ENCODE data around the gene KBTBD13. TPM values are rescaled to one million over a fixed set of nuclear protein-coding genes. Genes with fewer than 3 reads are reported as not detected.
A peak's percentile ranks its signal among the peaks of the same experiment; 100 is the strongest.

The KBTBD13 gene
- total RNA-seq, 1 donor from 2014 or later = not detected

- peak in 1 of 2 donors; percentile 84 for DNase-seq (ENCODE audit: extremely low spot score in 2 of 2)
Measured at GRCh38 chr15:65055201-65055870, 21.2 kb upstream of the KBTBD13 start.

GRCh38 chr15:65056106-65056505 lies 20.4 kb upstream of the KBTBD13 start:
- H3K4me3 ChIP-seq = no peak overlapping the region
- intact Hi-C loops (cut with DNase I) = no loop called here
- no peaks in the 10 kb centered on the region for H3K27me3 ChIP-seq
- H3K27ac ChIP-seq = peak overlapping the region; percentile 55
- H3K4me1 ChIP-seq = peaks cover 34% of the 10 kb centered on the region
- peaks cover 0 to 13% of the 10 kb centered on the region in 2 donors for H3K36me3 ChIP-seq
- DNase-seq (ENCODE audit: extremely low spot score in 2 of 2) = no peak
- no peaks in the 10 kb centered on the region for H3K9me3 ChIP-seq
- TF ChIP-seq POLR2AphosphoS5 (IDR thresholded peaks at IDR 0.05; ENCODE audit: insufficient read depth in 1 of 2, low read depth in 1 of 2) (no peak), POLR2A (IDR thresholded peaks at IDR 0.05) (no peak), CTCF (IDR thresholded peaks at IDR 0.05) (no peak)

More at GRCh38 chr15:65055201-65055870, 21.2 kb upstream of the KBTBD13 start:
- Histone ChIP-seq H3K27ac (peak overlapping the region; percentile 55), H3K4me3 (no peak overlapping the region), H3K36me3 (peaks cover 0 to 13% of the 10 kb centered on the region in 2 donors), H3K27me3 (no peaks in the 10 kb centered on the region), H3K4me1 (peaks cover 32% of the 10 kb centered on the region), H3K9me3 (no peaks in the 10 kb centered on the region)
- intact Hi-C loops (cut with DNase I) = no loop called here
- TF ChIP-seq CTCF (IDR thresholded peaks at IDR 0.05) (no peak), POLR2AphosphoS5 (IDR thresholded peaks at IDR 0.05; ENCODE audit: insufficient read depth in 1 of 2, low read depth in 1 of 2) (peak in 1 of 2 donors; percentile 17)

DNA sequence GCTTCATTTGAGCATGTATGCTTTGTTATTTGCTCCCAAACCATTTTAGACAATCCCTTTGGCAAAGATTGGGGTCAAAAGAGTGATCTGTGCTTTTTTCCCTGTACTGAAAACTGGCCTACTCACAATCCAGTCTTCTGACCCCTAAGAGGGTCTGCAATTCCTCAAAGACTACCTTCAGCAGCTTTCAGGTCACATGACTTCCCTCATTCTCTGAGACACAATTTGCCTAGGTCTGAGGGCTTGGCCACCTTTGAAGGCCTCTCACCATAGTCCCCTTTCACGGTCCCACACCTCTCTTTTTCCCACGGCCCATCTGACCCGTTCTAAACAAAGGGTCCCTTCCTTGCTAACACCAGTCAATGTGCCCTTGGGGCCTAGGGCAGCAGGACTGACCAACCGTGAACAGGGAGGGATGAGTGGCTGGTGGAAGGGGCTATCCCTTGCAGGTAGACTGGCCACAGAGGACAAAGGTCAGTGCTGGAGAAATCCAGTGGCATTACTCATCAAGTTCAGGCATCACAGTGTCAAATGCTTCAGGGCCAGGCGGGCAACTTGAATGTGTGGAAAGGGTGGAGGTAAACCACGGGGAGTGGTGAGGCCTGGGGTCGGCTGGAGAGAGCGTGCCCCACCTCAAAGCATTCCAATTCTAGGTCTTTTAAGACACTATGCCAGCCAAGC lies 19.5 kb upstream of the KBTBD13 start:
- intact Hi-C loops (cut with DNase I) = no loop called here

DNA sequence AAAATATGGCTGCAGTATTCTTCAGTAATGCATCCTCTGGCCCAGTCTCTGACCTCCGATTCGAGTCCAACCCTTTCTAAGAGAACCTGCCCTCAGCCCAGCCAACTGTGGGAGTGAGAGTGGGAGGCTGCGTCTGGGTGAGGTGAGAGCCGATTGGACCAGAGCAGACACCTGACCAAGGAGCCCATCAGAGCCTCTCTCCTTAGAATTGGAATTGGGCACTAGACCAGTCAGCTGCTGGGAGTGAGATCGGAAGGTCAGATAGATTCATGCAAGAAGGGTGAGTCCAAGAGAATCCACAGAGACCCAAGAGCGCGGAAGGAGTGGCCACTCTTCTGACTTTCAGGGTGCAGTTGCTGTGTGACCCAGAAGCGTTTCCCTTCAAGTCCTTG lies 19.0 kb upstream of the KBTBD13 start:
- DNase-seq (ENCODE audit: extremely low spot score in 2 of 2) = peak in 1 of 2 donors; percentile 84
- H3K36me3 ChIP-seq = peaks cover 0 to 13% of the 10 kb centered on the region in 2 donors

More for the DNA sequence above, 19.5 kb upstream of the KBTBD13 start:
- no peaks in the 10 kb centered on the region for H3K27me3 ChIP-seq
- TF ChIP-seq POLR2A (IDR thresholded peaks at IDR 0.05) (no peak), POLR2AphosphoS5 (IDR thresholded peaks at IDR 0.05; ENCODE audit: insufficient read depth in 1 of 2, low read depth in 1 of 2) (no peak), CTCF (IDR thresholded peaks at IDR 0.05) (no peak)
- H3K9me3 ChIP-seq = no peaks in the 10 kb centered on the region
- H3K36me3 ChIP-seq = peaks cover 0 to 13% of the 10 kb centered on the region in 2 donors
- no peak overlapping the region for H3K4me3 ChIP-seq
- peaks cover 43% of the 10 kb centered on the region for H3K4me1 ChIP-seq
- DNase-seq (ENCODE audit: extremely low spot score in 2 of 2) = no peak
- H3K27ac ChIP-seq = no peak overlapping the region

More for the DNA sequence above, 19.0 kb upstream of the KBTBD13 start:
- H3K4me3 ChIP-seq = no peak overlapping the region
- peaks cover 48% of the 10 kb centered on the region for H3K4me1 ChIP-seq
- H3K9me3 ChIP-seq = no peaks in the 10 kb centered on the region
- H3K27ac ChIP-seq = peak overlapping the region; percentile 5
- TF ChIP-seq CTCF (IDR thresholded peaks at IDR 0.05) (no peak), POLR2AphosphoS5 (IDR thresholded peaks at IDR 0.05; ENCODE audit: insufficient read depth in 1 of 2, low read depth in 1 of 2) (no peak), POLR2A (IDR thresholded peaks at IDR 0.05) (no peak)
- intact Hi-C loops (cut with DNase I) = no loop called here
- no peaks in the 10 kb centered on the region for H3K27me3 ChIP-seq
